ENCODE results near the gene RNF34.
"Not testable (repeated sequence)": the region's sequence is repeated elsewhere in the genome, so short reads cannot be mapped to it uniquely, and the experiment has no call there.

DNA sequence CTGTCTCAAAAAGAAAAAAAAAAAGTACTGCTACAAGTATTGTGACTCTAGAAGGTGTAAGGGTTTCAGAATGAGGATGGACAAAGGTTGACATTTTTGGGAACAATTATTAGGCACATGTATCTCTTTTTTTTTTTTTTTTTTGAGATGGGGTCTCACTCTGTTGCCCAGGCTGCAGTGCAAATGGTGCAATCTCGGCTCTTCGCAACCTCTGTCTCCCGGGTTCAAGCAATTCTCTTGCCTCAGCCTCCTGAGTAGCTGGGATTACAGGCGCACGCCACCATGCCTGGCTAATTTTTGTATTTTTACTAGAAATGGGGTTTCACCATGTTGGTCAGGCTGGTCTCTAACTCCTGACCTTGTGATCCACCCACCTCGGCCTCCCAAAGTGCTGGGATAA, 15.0 kb upstream of the RNF34 start:
- TF ChIP-seq, protein P1, sequence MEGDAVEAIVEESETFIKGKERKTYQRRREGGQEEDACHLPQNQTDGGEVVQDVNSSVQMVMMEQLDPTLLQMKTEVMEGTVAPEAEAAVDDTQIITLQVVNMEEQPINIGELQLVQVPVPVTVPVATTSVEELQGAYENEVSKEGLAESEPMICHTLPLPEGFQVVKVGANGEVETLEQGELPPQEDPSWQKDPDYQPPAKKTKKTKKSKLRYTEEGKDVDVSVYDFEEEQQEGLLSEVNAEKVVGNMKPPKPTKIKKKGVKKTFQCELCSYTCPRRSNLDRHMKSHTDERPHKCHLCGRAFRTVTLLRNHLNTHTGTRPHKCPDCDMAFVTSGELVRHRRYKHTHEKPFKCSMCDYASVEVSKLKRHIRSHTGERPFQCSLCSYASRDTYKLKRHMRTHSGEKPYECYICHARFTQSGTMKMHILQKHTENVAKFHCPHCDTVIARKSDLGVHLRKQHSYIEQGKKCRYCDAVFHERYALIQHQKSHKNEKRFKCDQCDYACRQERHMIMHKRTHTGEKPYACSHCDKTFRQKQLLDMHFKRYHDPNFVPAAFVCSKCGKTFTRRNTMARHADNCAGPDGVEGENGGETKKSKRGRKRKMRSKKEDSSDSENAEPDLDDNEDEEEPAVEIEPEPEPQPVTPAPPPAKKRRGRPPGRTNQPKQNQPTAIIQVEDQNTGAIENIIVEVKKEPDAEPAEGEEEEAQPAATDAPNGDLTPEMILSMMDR (IDR thresholded peaks at IDR 0.05) = not testable (repeated sequence)
- not testable (repeated sequence) for TF ChIP-seq POLR2AphosphoS5, EP300 (IDR thresholded peaks at IDR 0.05)
